K562 (cell line): ENCODE data around the gene PCED1B. TPM values are rescaled to one million over a fixed set of nuclear protein-coding genes. Genes with fewer than 3 reads are reported as not detected.
A peak's percentile ranks its signal among the peaks of the same experiment; 100 is the strongest.

Source experiments
- CLOCK ChIP-seq: fragments of 250-450 bp; sonication (Bioruptor Pico); IDR thresholded peaks from 2 replicates; pipeline ENCODE4 v1.4.0; 2020; ENCODE audit warnings: mild to moderate bottlenecking, moderate library complexity, borderline replicate concordance
- DPF2 ChIP-seq: fragments of 450-650 bp; IDR thresholded peaks from 2 replicates; pipeline ENCODE4 v1.6.1; 2016
- FOXO4 ChIP-seq: fragments of 450-650 bp; formaldehyde crosslinking; IDR thresholded peaks from 2 replicates; pipeline ENCODE4 v1.4.0; 2020; ENCODE audit warnings: mild to moderate bottlenecking, moderate library complexity
- GABPA ChIP-seq: fragments of 200-800 bp; sonication (Bioruptor generic); conservative IDR thresholded peaks from 2 replicates; pipeline ENCODE4 v1.6.1; 2016; ENCODE audit warnings: low read depth, missing genetic modification characterization, missing compliant biosample characterization
- GTF3C2 ChIP-seq: IDR thresholded peaks from 3 replicates; pipeline ENCODE4 v1.6.1; 2011; ENCODE audit warnings: borderline replicate concordance, mild to moderate bottlenecking, moderate library complexity; ENCODE audit not compliant: insufficient read length; ENCODE audit errors: extremely low read depth
- HDAC1 ChIP-seq, 2 experiments: fragments of 450-650 bp; IDR thresholded peaks; 2 replicates each; pipeline ENCODE4 v1.6.1; 2016 to 2017; ENCODE audit warnings: inconsistent platforms in 1 of 2, mild to moderate bottlenecking in 1 of 2, moderate library complexity in 1 of 2
- MAFK ChIP-seq: IDR thresholded peaks from 2 replicates; pipeline ENCODE4 v1.6.1; 2011; ENCODE audit warnings: low read length, improper control_type of control experiment
- NFATC3 ChIP-seq: fragments of 450-650 bp; IDR thresholded peaks from 2 replicates; pipeline ENCODE4 v1.6.1; 2017; ENCODE audit warnings: mild to moderate bottlenecking
- NR2C1 ChIP-seq, 2 experiments: fragments of 450-650 bp; IDR thresholded peaks; 2 replicates each; pipeline ENCODE4 v1.6.1; 2017; ENCODE audit warnings: mild to moderate bottlenecking in 2 of 2, antibody characterized with exemption in 1 of 2, inconsistent platforms in 1 of 2, missing compliant biosample characterization in 1 of 2, missing genetic modification characterization in 1 of 2
- POLR2AphosphoS5 ChIP-seq: IDR thresholded peaks from 2 replicates; pipeline ENCODE4 v1.6.1; 2011; ENCODE audit warnings: mild to moderate bottlenecking, low read depth, low read length, moderate library complexity; ENCODE audit not compliant: control insufficient read depth, insufficient read depth
- POLR2B ChIP-seq: fragments of 450-650 bp; IDR thresholded peaks from 2 replicates; pipeline ENCODE4 v1.6.1; 2018; ENCODE audit warnings: low read depth; ENCODE audit not compliant: partially characterized antibody
- SMAD2 ChIP-seq: fragments of 150-350 bp; IDR thresholded peaks from 2 replicates; pipeline ENCODE4 v1.6.1; 2014; ENCODE audit warnings: low read depth, mild to moderate bottlenecking, low read length
- U2AF2 ChIP-seq: fragments of 200-400 bp; formaldehyde crosslinking; optimal IDR thresholded peaks from 2 replicates; pipeline ENCODE3; 2017; ENCODE audit warnings: low read depth, mild to moderate bottlenecking, low read length
- ZKSCAN8 ChIP-seq: fragments of 200-800 bp; sonication (Bioruptor generic); IDR thresholded peaks from 2 replicates; pipeline ENCODE4 v1.6.1; 2016; ENCODE audit warnings: missing genetic modification characterization, missing compliant biosample characterization
- ZNF592 ChIP-seq: fragments of 450-650 bp; IDR thresholded peaks from 2 replicates; pipeline ENCODE4 v1.6.1; 2017; ENCODE audit warnings: antibody characterized with exemption, mild to moderate bottlenecking
- polyA plus RNA-seq, 8 experiments: library from polyadenylated mRNA; depleted of rRNA in 4 of 8; stranded (reverse) in 5 of 8; unstranded in 3 of 8; fragments of >200 nt; fragmentation: Nextera tagmentation in 2 of 8; fragmentation: Illumina TruSeq in 1 of 8; extraction: Ambion mirVana in 2 of 8; extraction: Trizol in 1 of 8; gene quantifications; 2 replicates each; pipeline versions ENCODE4 v1.2.1 to v1.2.3, GENCODE V29; 2011 to 2014; ENCODE audit warnings: inconsistent platforms in 1 of 8, missing spikeins in 1 of 8
- total RNA-seq, 7 experiments: library from RNA; depleted of rRNA in 6 of 7; stranded (reverse); fragments of >200 nt in 6 of 7; fragmentation: Illumina TruSeq in 2 of 7; extraction: Trizol in 2 of 7; gene quantifications; 2 replicates each; pipeline versions ENCODE4 v1.2.1 to v1.2.3, GENCODE V29; 2011 to 2021; ENCODE audit warnings: low replicate concordance in 1 of 7

PCED1B gene
- total and polyA plus RNA-seq, 9 of the 15 experiments (the other 6 are each of a cell fraction or from before 2014, with no cell fraction given): 1.2 to 9.3 (median 2.5) TPM

- TF ChIP-seq SMAD2 (no peak), ZKSCAN8 (no peak), POLR2B (no peak), U2AF2 (no peak), CLOCK (no peak), GTF3C2 (no peak), HDAC1 (IDR thresholded peaks at IDR 0.05) (no peak), NFATC3 (no peak), FOXO4 (CRISPR knock-in tag) (no peak), ZNF592 (peak; percentile 86), DPF2 (peak; percentile 91), NR2C1 (IDR thresholded peaks at IDR 0.05) (no peak), NR2C1 (tag; IDR thresholded peaks at IDR 0.05) (no peak), POLR2AphosphoS5 (peak; percentile 62; the same call in 1 of the 2 replicates), MAFK (peak; percentile 68; the same call in 1 of the 2 replicates), GABPA (no peak; the same call in 1 of the 2 replicates)
Measured at GRCh38 chr12:47272412-47273190, 193.2 kb downstream of the PCED1B start (continued).
